Measurements from ENCODE around the gene ZNF487. TPM values are rescaled to one million over a fixed set of nuclear protein-coding genes. Genes with fewer than 3 reads are reported as not detected.

The ZNF487 gene
- total and polyA plus RNA-seq, 2 experiments from 2014 or later, result 2.9 to 4.6 TPM

DNA sequence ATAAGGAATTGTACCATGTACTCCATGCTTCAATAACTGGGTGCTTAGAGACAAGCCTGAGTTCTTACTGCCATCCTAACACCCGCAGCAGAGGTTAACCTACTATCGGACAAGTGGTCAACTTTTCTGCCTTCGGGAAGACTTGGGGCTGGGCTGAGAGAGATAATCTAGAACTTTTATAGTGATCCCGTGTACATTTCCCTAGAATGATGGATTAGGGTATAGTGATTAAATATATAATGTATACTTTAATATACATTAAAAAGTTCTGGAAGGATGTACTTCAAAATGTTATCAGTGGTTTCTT lies 15.8 kb upstream of the ZNF487 start:
- Histone ChIP-seq H4K20me1 (replicated peaks; ENCODE audit: insufficient read depth) (no peaks in the 10 kb centered on the region), H3K36me3 (ENCODE audit: insufficient read depth) (no peaks in the 10 kb centered on the region), H3K9me2 (ENCODE audit: insufficient read depth) (no peaks in the 10 kb centered on the region), H3K27ac (ENCODE audit: low read depth) (peak overlapping the region; percentile 88; the same call in 1 of the 2 replicates), H3F3A (replicated peaks; ENCODE audit: low read depth) (peaks cover 16% of the 10 kb centered on the region), H3K4me1 (ENCODE audit: insufficient read depth) (no peaks in the 10 kb centered on the region), H3K4me3 (peak overlapping the region; percentile 70), H3K4me2 (peak overlapping the region; percentile 88), H2AFZ (peak overlapping the region; percentile 97), H3K27me3 (ENCODE audit: insufficient read depth) (peaks cover 10% of the 10 kb centered on the region; the same call in 1 of the 2 replicates), H3K79me2 (replicated peaks; ENCODE audit: insufficient read depth) (no peaks in the 10 kb centered on the region)
- Mint-ChIP-seq H3K9me3 (peaks cover 22% of the 10 kb centered on the region), H3K4me1 (peaks cover 8% of the 10 kb centered on the region; the same call in 2 of the 3 replicates), H3K27me3 (ENCODE audit: insufficient read depth, low read depth, poor library complexity) (peaks cover 10% of the 10 kb centered on the region), H3K27ac (peak overlapping the region; percentile 89), H3K4me3 (peak overlapping the region; percentile 77), H3K36me3 (ENCODE audit: low read depth) (peaks cover 14% of the 10 kb centered on the region)
- ATAC-seq (no peak), DNase-seq (ENCODE audit: low spot score) (no peak)
- TF ChIP-seq, protein P1, sequence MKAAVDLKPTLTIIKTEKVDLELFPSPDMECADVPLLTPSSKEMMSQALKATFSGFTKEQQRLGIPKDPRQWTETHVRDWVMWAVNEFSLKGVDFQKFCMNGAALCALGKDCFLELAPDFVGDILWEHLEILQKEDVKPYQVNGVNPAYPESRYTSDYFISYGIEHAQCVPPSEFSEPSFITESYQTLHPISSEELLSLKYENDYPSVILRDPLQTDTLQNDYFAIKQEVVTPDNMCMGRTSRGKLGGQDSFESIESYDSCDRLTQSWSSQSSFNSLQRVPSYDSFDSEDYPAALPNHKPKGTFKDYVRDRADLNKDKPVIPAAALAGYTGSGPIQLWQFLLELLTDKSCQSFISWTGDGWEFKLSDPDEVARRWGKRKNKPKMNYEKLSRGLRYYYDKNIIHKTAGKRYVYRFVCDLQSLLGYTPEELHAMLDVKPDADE (IDR thresholded peaks at IDR 0.05), result no peak
- TF ChIP-seq EZH2 (IDR thresholded peaks at IDR 0.05; ENCODE audit: low read depth, unreplicated experiment) (no peak), POLR2AphosphoS5 (IDR thresholded peaks at IDR 0.05; ENCODE audit: low read depth) (no peak), ZNF114 (CRISPR knock-in tag; IDR thresholded peaks at IDR 0.05) (no peak), NANOG (IDR thresholded peaks at IDR 0.05; ENCODE audit: borderline replicate concordance) (no peak), JUNB (IDR thresholded peaks at IDR 0.05; ENCODE audit: unreplicated experiment) (no peak), REST (IDR thresholded peaks at IDR 0.05; ENCODE audit: unreplicated experiment) (no peak), STAT1 (IDR thresholded peaks at IDR 0.05; ENCODE audit: unreplicated experiment) (no peak)

DNA sequence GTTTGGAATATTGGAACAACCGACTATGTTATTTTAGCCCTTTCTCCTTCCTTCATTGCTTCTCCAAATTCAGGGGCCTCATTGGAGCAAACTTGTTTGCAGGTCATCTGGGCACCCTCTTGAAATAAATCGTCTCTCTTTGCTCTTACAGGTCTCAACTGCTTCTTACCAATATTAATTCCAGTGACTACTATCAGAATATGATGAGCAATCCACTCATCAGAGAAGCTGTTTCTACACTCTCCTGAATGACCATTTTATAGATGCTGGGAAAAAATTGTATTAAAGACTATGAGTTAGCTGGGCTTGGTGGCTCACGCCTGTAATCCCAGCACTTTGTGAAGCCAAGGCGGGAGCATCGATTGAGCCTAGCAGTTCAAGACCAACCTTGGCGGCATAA lies 15.4 kb upstream of the ZNF487 start:
- no peaks in the 10 kb centered on the region for H3K79me2 ChIP-seq (replicated peaks; ENCODE audit: insufficient read depth)
- no peak overlapping the region for H3K4me3 ChIP-seq
- no peak overlapping the region for H2AFZ ChIP-seq
- H3K4me3 Mint-ChIP-seq, result peak overlapping the region; percentile 22; the same call in 2 of the 3 replicates
- no peaks in the 10 kb centered on the region for H3K9me2 ChIP-seq (ENCODE audit: insufficient read depth)
- H3F3A ChIP-seq (replicated peaks; ENCODE audit: low read depth), result peaks cover 16% of the 10 kb centered on the region
- H4K20me1 ChIP-seq (replicated peaks; ENCODE audit: insufficient read depth), result no peaks in the 10 kb centered on the region
- H3K4me2 ChIP-seq, result peak overlapping the region; percentile 88
- H3K9me3 Mint-ChIP-seq, result peaks cover 22% of the 10 kb centered on the region
- H3K4me1 ChIP-seq (ENCODE audit: insufficient read depth), result no peaks in the 10 kb centered on the region
- DNase-seq (ENCODE audit: low spot score) (no peak), ATAC-seq (no peak)
- peaks cover 14% of the 10 kb centered on the region for H3K36me3 Mint-ChIP-seq (ENCODE audit: low read depth)
- no peak overlapping the region for H3K27ac Mint-ChIP-seq
- H3K27me3 ChIP-seq (ENCODE audit: insufficient read depth), result peaks cover 10% of the 10 kb centered on the region; the same call in 1 of the 2 replicates
- no peak overlapping the region for H3K27ac ChIP-seq (ENCODE audit: low read depth)
- peaks cover 10% of the 10 kb centered on the region for H3K27me3 Mint-ChIP-seq (ENCODE audit: insufficient read depth, low read depth, poor library complexity)
- no peaks in the 10 kb centered on the region for H3K36me3 ChIP-seq (ENCODE audit: insufficient read depth)
- peaks cover 8% of the 10 kb centered on the region; the same call in 2 of the 3 replicates for H3K4me1 Mint-ChIP-seq
- no peak for TF ChIP-seq CREB1 (CRISPR knock-in tag; IDR thresholded peaks at IDR 0.05; ENCODE audit: low read depth)
- TF ChIP-seq CTCF (conservative IDR thresholded peaks at IDR 0.05; ENCODE audit: low read depth in 2 of 2), result no peak
- no peak for TF ChIP-seq REST (IDR thresholded peaks at IDR 0.05; ENCODE audit: unreplicated experiment)
- TF ChIP-seq, protein P1 (IDR thresholded peaks at IDR 0.05), result no peak
- no peak for TF ChIP-seq ZNF331 (CRISPR knock-in tag; IDR thresholded peaks at IDR 0.05; ENCODE audit: low read depth)
- no peak for TF ChIP-seq STAT1 (IDR thresholded peaks at IDR 0.05; ENCODE audit: unreplicated experiment)
- TF ChIP-seq JUNB (IDR thresholded peaks at IDR 0.05; ENCODE audit: unreplicated experiment), result no peak

All from GM23338 (cell line).